Neural progenitor cell (in vitro differentiated cells): ENCODE measurements around the gene PRLR. TPM values are rescaled to one million over a fixed set of nuclear protein-coding genes. Genes with fewer than 3 reads are reported as not detected.

Experiments
- DNase-seq: peaks from one replicate; pipeline ENCODE4 v3.0.0-alpha.2; 2016; ENCODE audit warnings: low spot score
- H2AFZ ChIP-seq: fragments of 200-600 bp; sonication (generic); replicated peaks from 2 replicates; pipeline ENCODE4 v1.6.1; 2016; ENCODE audit warnings: antibody characterized with exemption
- H3F3A ChIP-seq: fragments of 200-600 bp; sonication (generic); 2 replicates; pipeline ENCODE4 v1.6.1; 2016; ENCODE audit warnings: antibody characterized with exemption, low read depth
- H3K27ac ChIP-seq: fragments of 200-600 bp; sonication (generic); 2 replicates; pipeline ENCODE4 v1.5.1; 2016; ENCODE audit warnings: mild to moderate bottlenecking
- H3K27me3 ChIP-seq: fragments of 200-600 bp; sonication (generic); 2 replicates; pipeline ENCODE4 v1.6.1; 2016; ENCODE audit warnings: mild to moderate bottlenecking, moderate library complexity
- H3K36me3 ChIP-seq: fragments of 200-600 bp; sonication (generic); 2 replicates; pipeline ENCODE4 v1.5.1; 2016
- H3K4me1 ChIP-seq: fragments of 200-600 bp; sonication (generic); 2 replicates; pipeline ENCODE4 v1.6.1; 2016; ENCODE audit warnings: mixed run types
- H3K4me2 ChIP-seq: fragments of 200-600 bp; sonication (generic); 2 replicates; pipeline ENCODE4 v1.6.1; 2016
- H3K4me3 ChIP-seq: fragments of 200-600 bp; sonication (generic); 2 replicates; pipeline ENCODE4 v1.5.1; 2016
- H3K79me2 ChIP-seq: fragments of 200-600 bp; sonication (generic); 2 replicates; pipeline ENCODE4 v1.6.1; 2016; ENCODE audit warnings: low read depth
- H3K9ac ChIP-seq: fragments of 200-600 bp; sonication (generic); 2 replicates; pipeline ENCODE4 v1.6.1; 2016
- H3K9me3 ChIP-seq: fragments of 200-600 bp; sonication (generic); 2 replicates; pipeline ENCODE4 v1.5.1; 2016; ENCODE audit warnings: low read depth
- H4K20me1 ChIP-seq: fragments of 200-600 bp; sonication (generic); 2 replicates; pipeline ENCODE4 v1.6.1; 2016; ENCODE audit warnings: low read depth
- H3K27ac Mint-ChIP-seq: 3 replicates; pipeline ENCODE4 v1.8.0; 2021; ENCODE audit warnings: mixed read lengths
- H3K27me3 Mint-ChIP-seq: 2 replicates; pipeline ENCODE4 v1.8.0; 2022; ENCODE audit warnings: low read depth, mild to moderate bottlenecking, inconsistent platforms, moderate library complexity, mixed read lengths; ENCODE audit not compliant: insufficient read depth
- H3K36me3 Mint-ChIP-seq: 3 replicates; pipeline ENCODE4 v1.8.0; 2021; ENCODE audit warnings: mixed read lengths
- H3K4me1 Mint-ChIP-seq: 3 replicates; pipeline ENCODE4 v1.8.0; 2021; ENCODE audit warnings: mixed read lengths
- H3K4me3 Mint-ChIP-seq: 3 replicates; pipeline ENCODE4 v1.8.0; 2021; ENCODE audit warnings: mild to moderate bottlenecking, moderate library complexity, mixed read lengths
- H3K9me3 Mint-ChIP-seq: 3 replicates; pipeline ENCODE4 v1.8.0; 2020; ENCODE audit warnings: mixed read lengths
- EZH2 ChIP-seq: fragments of 200-600 bp; sonication (generic); IDR thresholded peaks from 2 replicates; pipeline ENCODE4 v1.6.1; 2017; ENCODE audit warnings: antibody characterized with exemption, mild to moderate bottlenecking, moderate library complexity
- EZH2phosphoT487 ChIP-seq: fragments of 200-600 bp; sonication (generic); IDR thresholded peaks from 2 replicates; pipeline ENCODE4 v1.6.1; 2017; ENCODE audit warnings: antibody characterized with exemption
- total RNA-seq: library from RNA; depleted of rRNA; stranded (reverse); fragments of >200 nt; gene quantifications from 2 replicates; pipeline ENCODE4 v1.2.3, GENCODE V29; 2015; ENCODE audit warnings: low replicate concordance
- TF ChIP-seq, protein P1 (sequence below): fragments of 200-600 bp; sonication (generic); IDR thresholded peaks from 2 replicates; pipeline ENCODE4 v1.5.1; 2017; ENCODE audit warnings: antibody characterized with exemption, mild to moderate bottlenecking

Gene PRLR
- total RNA-seq, 1 donor from 2014 or later: 0.51 TPM

DNA sequence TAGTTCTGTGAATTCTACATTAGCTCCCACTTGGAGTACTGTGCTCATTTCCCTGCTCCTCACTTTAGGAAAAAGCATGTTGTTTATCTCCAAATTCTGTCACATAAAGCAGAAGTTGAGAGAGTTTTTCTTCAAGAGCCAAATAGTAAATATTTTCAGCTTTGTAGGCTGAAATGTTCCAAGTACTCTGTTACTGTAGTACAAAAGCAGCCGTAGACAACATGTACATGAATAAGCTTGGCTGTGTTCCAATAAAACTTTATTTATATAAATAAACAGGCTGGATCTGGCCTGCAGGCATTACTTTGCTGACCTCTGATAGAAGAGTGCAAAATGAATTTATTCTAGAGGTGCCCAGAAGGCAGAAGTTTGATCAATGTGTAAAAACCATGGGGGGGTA lies 109.6 kb downstream of the PRLR start:
- Mint-ChIP-seq H3K27ac (no peak overlapping the region), H3K9me3 (no peaks in the 10 kb centered on the region), H3K4me1 (no peaks in the 10 kb centered on the region), H3K27me3 (no peaks in the 10 kb centered on the region), H3K36me3 (no peaks in the 10 kb centered on the region), H3K4me3 (no peak overlapping the region)
- Histone ChIP-seq H4K20me1 (no peaks in the 10 kb centered on the region), H3K9me3 (no peaks in the 10 kb centered on the region), H3F3A (no peaks in the 10 kb centered on the region), H3K4me1 (no peaks in the 10 kb centered on the region), H3K9ac (no peak overlapping the region), H2AFZ (no peak overlapping the region), H3K36me3 (no peaks in the 10 kb centered on the region), H3K27me3 (no peaks in the 10 kb centered on the region), H3K4me3 (no peak overlapping the region), H3K27ac (no peak overlapping the region), H3K4me2 (no peak overlapping the region), H3K79me2 (no peaks in the 10 kb centered on the region)
- TF ChIP-seq, protein P1, sequence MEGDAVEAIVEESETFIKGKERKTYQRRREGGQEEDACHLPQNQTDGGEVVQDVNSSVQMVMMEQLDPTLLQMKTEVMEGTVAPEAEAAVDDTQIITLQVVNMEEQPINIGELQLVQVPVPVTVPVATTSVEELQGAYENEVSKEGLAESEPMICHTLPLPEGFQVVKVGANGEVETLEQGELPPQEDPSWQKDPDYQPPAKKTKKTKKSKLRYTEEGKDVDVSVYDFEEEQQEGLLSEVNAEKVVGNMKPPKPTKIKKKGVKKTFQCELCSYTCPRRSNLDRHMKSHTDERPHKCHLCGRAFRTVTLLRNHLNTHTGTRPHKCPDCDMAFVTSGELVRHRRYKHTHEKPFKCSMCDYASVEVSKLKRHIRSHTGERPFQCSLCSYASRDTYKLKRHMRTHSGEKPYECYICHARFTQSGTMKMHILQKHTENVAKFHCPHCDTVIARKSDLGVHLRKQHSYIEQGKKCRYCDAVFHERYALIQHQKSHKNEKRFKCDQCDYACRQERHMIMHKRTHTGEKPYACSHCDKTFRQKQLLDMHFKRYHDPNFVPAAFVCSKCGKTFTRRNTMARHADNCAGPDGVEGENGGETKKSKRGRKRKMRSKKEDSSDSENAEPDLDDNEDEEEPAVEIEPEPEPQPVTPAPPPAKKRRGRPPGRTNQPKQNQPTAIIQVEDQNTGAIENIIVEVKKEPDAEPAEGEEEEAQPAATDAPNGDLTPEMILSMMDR: no peak
- TF ChIP-seq EZH2phosphoT487: no peak
- TF ChIP-seq EZH2: no peak
- no peak for DNase-seq

DNA sequence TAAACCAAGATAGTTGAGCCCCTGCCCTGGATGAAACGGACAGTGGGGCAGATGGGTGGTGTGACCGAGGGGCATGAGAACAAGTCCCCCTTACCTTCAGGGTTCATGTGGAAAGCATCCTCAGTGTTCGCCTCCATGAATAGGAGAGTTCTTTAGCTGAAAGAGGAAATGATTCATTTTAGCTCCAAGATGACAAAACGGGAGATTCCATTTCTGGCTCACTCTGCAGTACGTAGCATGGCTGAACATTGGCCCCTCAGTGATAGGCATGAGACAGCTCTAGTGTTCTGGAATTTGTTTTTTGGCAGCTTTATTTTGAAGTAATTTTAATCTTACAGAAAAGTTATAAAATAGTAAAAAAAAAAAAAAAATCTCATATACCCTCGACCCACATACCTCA lies 112.3 kb downstream of the PRLR start:
- Histone ChIP-seq H3K79me2 (no peaks in the 10 kb centered on the region), H3F3A (no peaks in the 10 kb centered on the region), H2AFZ (no peak overlapping the region), H3K27ac (no peak overlapping the region), H3K9ac (no peak overlapping the region), H3K4me2 (no peak overlapping the region), H3K4me3 (no peak overlapping the region), H3K27me3 (no peaks in the 10 kb centered on the region), H3K9me3 (no peaks in the 10 kb centered on the region), H4K20me1 (no peaks in the 10 kb centered on the region), H3K4me1 (no peaks in the 10 kb centered on the region), H3K36me3 (no peaks in the 10 kb centered on the region)
- Mint-ChIP-seq H3K4me3 (no peak overlapping the region), H3K36me3 (no peaks in the 10 kb centered on the region), H3K4me1 (no peaks in the 10 kb centered on the region), H3K9me3 (no peaks in the 10 kb centered on the region), H3K27me3 (peaks cover 2% of the 10 kb centered on the region), H3K27ac (no peak overlapping the region)
- no peak for DNase-seq
- TF ChIP-seq, protein P1: no peak

DNA sequence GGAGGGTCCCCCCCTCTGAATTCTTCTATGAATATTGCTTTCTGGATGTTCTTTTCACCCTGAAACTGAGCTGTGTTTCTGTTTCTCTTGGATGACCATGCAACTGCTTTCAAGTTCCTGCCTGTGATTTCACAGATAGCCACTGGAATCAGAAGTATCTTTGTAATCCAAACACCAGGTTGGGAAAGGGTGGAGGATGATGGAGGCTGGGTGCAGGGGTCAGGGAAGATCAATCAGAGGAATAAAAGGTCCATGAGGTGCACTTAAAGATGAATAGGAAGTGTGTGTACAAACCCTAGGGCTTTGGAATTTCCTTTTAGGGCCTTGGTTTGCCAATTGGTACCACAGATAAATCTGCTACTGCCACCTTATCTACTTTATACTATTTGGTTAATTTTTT lies 114.4 kb downstream of the PRLR start:
- TF ChIP-seq EZH2phosphoT487 (no peak), EZH2 (no peak)

DNA sequence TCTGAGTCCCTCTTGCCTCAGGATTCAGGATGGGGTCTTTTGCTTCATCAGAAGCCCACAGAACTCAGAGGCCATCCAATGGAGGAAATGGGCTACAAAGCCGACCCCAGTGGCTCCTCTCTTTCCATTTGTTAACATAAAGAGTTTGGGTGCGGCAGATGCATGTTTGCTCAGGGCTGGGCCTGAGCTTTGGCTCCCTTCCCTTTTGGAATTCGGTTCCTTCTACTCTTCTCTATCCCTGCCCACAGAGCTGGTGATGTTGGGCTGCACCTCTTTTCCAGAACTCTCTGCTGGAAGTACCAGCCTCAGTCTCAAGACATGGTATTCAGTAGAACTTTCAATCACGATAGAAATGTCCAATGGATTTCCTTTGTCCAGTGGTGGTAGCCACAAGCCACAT lies 115.6 kb downstream of the PRLR start:
- peaks cover 2% of the 10 kb centered on the region for H3K27me3 Mint-ChIP-seq
- H3K79me2 ChIP-seq: no peaks in the 10 kb centered on the region
- no peak overlapping the region for H3K4me2 ChIP-seq
- no peaks in the 10 kb centered on the region for H3K9me3 ChIP-seq
- H3F3A ChIP-seq: no peaks in the 10 kb centered on the region
- H3K4me3 ChIP-seq: no peak overlapping the region
- H3K27ac Mint-ChIP-seq: no peak overlapping the region
- no peak overlapping the region for H3K4me3 Mint-ChIP-seq
- H3K27ac ChIP-seq: no peak overlapping the region
- no peak overlapping the region for H3K9ac ChIP-seq
- H3K36me3 Mint-ChIP-seq: no peaks in the 10 kb centered on the region
- H3K4me1 ChIP-seq: no peaks in the 10 kb centered on the region
- H3K27me3 ChIP-seq: no peaks in the 10 kb centered on the region
- no peaks in the 10 kb centered on the region for H3K36me3 ChIP-seq
- no peaks in the 10 kb centered on the region for H3K4me1 Mint-ChIP-seq
- H4K20me1 ChIP-seq: no peaks in the 10 kb centered on the region
- H3K9me3 Mint-ChIP-seq: no peaks in the 10 kb centered on the region
- DNase-seq: no peak
- TF ChIP-seq EZH2: no peak
- no peak for TF ChIP-seq EZH2phosphoT487
- TF ChIP-seq, protein P1: no peak
- H2AFZ ChIP-seq: no peak overlapping the region

More for the DNA sequence above, 114.4 kb downstream of the PRLR start:
- Mint-ChIP-seq H3K4me1 (no peaks in the 10 kb centered on the region), H3K4me3 (no peak overlapping the region), H3K27ac (no peak overlapping the region), H3K36me3 (no peaks in the 10 kb centered on the region), H3K27me3 (peaks cover 2% of the 10 kb centered on the region), H3K9me3 (no peaks in the 10 kb centered on the region)
- DNase-seq: no peak
- Histone ChIP-seq H3K4me1 (no peaks in the 10 kb centered on the region), H3K36me3 (no peaks in the 10 kb centered on the region), H2AFZ (no peak overlapping the region), H3K79me2 (no peaks in the 10 kb centered on the region), H3K27me3 (no peaks in the 10 kb centered on the region), H3K9me3 (no peaks in the 10 kb centered on the region), H3F3A (no peaks in the 10 kb centered on the region), H3K4me2 (no peak overlapping the region), H3K9ac (no peak overlapping the region), H4K20me1 (no peaks in the 10 kb centered on the region), H3K27ac (no peak overlapping the region), H3K4me3 (no peak overlapping the region)
